SK-N-SH treated with all-trans-retinoic acid at 6 μM for 48 hours (cell line): ENCODE results near the gene SCAMP3.

Experiments used
- CSDC2 ChIP-seq: fragments of 250-450 bp; sonication (Bioruptor Pico); IDR thresholded peaks from 2 replicates; pipeline ENCODE4 v1.5.0; 2020; ENCODE audit warnings: mild to moderate bottlenecking, moderate library complexity
- GLIS3 ChIP-seq: fragments of 250-450 bp; sonication (Bioruptor Pico); IDR thresholded peaks from 2 replicates; pipeline ENCODE4 v1.5.0; 2020; ENCODE audit warnings: mild to moderate bottlenecking, moderate library complexity
- SNAI2 ChIP-seq: fragments of 250-450 bp; sonication (Bioruptor Pico); IDR thresholded peaks from 2 replicates; pipeline ENCODE4 v1.5.0; 2020; ENCODE audit warnings: mild to moderate bottlenecking, moderate library complexity
- ZFP3 ChIP-seq: fragments of 250-450 bp; sonication (Bioruptor Pico); IDR thresholded peaks from 2 replicates; pipeline ENCODE4 v1.5.0; 2020; ENCODE audit warnings: mild to moderate bottlenecking, moderate library complexity
- ZFP30 ChIP-seq: fragments of 450-650 bp; formaldehyde crosslinking; IDR thresholded peaks from 2 replicates; pipeline ENCODE4 v1.5.0; 2022; ENCODE audit warnings: mild to moderate bottlenecking, moderate library complexity
- ZNF70 ChIP-seq: fragments of 450-650 bp; formaldehyde crosslinking; IDR thresholded peaks from 2 replicates; pipeline ENCODE4 v1.5.0; 2020; ENCODE audit warnings: mild to moderate bottlenecking, moderate library complexity
- TF ChIP-seq, protein P1 (sequence below): fragments of 250-450 bp; sonication (Bioruptor Pico); IDR thresholded peaks from 2 replicates; pipeline ENCODE4 v1.5.1; 2020; ENCODE audit warnings: low read depth, mild to moderate bottlenecking, moderate library complexity
- TF ChIP-seq, protein P2 (sequence below): fragments of 250-450 bp; sonication (Bioruptor Pico); IDR thresholded peaks from 2 replicates; pipeline ENCODE4 v1.5.1; 2021; ENCODE audit warnings: mild to moderate bottlenecking, moderate library complexity
- TF ChIP-seq, protein P3 (sequence below): fragments of 250-450 bp; sonication (Bioruptor Pico); IDR thresholded peaks from 2 replicates; pipeline ENCODE4 v1.8.0; 2020; ENCODE audit warnings: mild to moderate bottlenecking, moderate library complexity, borderline replicate concordance

DNA sequence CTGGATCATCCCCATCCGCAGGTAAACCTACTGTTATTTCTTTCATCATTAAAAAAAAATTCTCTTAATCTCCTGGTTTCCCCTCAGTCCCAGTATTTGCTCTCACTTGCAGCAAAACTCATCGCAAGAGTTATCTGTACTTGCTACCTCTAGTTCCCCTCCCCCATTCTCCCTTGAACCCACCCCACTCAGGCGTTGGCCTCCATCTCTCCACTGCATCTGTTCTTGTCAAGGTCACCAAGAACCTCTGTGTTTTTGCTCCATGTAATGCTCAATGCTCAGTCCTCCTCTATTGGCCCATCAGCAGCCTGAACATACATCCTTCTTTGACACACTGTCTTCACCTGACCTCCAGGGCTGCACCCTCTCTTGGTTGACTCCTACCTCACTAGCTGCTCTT is 34.5 kb upstream of the SCAMP3 start:
- TF ChIP-seq SNAI2 (CRISPR knock-in tag) (no peak), CSDC2 (CRISPR knock-in tag) (no peak), ZFP30 (CRISPR knock-in tag) (no peak), ZFP3 (CRISPR knock-in tag) (no peak), GLIS3 (no peak), ZNF70 (CRISPR knock-in tag) (no peak)
- TF ChIP-seq, protein P1, sequence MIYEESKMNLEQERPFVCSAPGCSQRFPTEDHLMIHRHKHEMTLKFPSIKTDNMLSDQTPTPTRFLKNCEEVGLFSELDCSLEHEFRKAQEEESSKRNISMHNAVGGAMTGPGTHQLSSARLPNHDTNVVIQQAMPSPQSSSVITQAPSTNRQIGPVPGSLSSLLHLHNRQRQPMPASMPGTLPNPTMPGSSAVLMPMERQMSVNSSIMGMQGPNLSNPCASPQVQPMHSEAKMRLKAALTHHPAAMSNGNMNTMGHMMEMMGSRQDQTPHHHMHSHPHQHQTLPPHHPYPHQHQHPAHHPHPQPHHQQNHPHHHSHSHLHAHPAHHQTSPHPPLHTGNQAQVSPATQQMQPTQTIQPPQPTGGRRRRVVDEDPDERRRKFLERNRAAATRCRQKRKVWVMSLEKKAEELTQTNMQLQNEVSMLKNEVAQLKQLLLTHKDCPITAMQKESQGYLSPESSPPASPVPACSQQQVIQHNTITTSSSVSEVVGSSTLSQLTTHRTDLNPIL, result no peak
- TF ChIP-seq, protein P2, sequence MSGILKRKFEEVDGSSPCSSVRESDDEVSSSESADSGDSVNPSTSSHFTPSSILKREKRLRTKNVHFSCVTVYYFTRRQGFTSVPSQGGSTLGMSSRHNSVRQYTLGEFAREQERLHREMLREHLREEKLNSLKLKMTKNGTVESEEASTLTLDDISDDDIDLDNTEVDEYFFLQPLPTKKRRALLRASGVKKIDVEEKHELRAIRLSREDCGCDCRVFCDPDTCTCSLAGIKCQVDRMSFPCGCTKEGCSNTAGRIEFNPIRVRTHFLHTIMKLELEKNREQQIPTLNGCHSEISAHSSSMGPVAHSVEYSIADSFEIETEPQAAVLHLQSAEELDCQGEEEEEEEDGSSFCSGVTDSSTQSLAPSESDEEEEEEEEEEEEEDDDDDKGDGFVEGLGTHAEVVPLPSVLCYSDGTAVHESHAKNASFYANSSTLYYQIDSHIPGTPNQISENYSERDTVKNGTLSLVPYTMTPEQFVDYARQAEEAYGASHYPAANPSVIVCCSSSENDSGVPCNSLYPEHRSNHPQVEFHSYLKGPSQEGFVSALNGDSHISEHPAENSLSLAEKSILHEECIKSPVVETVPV (CRISPR knock-in tag), result no peak
- TF ChIP-seq, protein P3, sequence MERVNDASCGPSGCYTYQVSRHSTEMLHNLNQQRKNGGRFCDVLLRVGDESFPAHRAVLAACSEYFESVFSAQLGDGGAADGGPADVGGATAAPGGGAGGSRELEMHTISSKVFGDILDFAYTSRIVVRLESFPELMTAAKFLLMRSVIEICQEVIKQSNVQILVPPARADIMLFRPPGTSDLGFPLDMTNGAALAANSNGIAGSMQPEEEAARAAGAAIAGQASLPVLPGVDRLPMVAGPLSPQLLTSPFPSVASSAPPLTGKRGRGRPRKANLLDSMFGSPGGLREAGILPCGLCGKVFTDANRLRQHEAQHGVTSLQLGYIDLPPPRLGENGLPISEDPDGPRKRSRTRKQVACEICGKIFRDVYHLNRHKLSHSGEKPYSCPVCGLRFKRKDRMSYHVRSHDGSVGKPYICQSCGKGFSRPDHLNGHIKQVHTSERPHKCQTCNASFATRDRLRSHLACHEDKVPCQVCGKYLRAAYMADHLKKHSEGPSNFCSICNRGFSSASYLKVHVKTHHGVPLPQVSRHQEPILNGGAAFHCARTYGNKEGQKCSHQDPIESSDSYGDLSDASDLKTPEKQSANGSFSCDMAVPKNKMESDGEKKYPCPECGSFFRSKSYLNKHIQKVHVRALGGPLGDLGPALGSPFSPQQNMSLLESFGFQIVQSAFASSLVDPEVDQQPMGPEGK, result no peak
